ENCODE measurements around the gene YARS2.
"Not testable (repeated sequence)": the region's sequence is repeated elsewhere in the genome, so short reads cannot be mapped to it uniquely, and the experiment has no call there.

Gene YARS2

GRCh38 chr12:32743264-32743663 lies 12.4 kb downstream of the YARS2 start:
- DNase-seq: no peak

GRCh38 chr12:32742133-32742532 lies 13.6 kb downstream of the YARS2 start:
- DNase-seq: no peak

GRCh38 chr12:32739279-32739678 lies 16.4 kb downstream of the YARS2 start:
- DNase-seq: no peak

GRCh38 chr12:32737715-32738114 lies 18.0 kb downstream of the YARS2 start:
- no peak for DNase-seq

GRCh38 chr12:32736445-32736844 lies 19.3 kb downstream of the YARS2 start:
- no peak for DNase-seq

GRCh38 chr12:32734952-32735351 lies 20.7 kb downstream of the YARS2 start:
- DNase-seq: no peak

GRCh38 chr12:32727237-32727636 lies 28.5 kb downstream of the YARS2 start:
- DNase-seq: no peak

GRCh38 chr12:32726286-32726685 lies 29.4 kb downstream of the YARS2 start:
- no peak for DNase-seq

GRCh38 chr12:32725308-32725707 lies 30.4 kb downstream of the YARS2 start:
- not testable (repeated sequence) for DNase-seq

GRCh38 chr12:32718926-32719325 lies 36.8 kb downstream of the YARS2 start:
- no peak for DNase-seq

GRCh38 chr12:32714772-32715171 lies 40.9 kb downstream of the YARS2 start:
- DNase-seq: no peak

- DNase-seq: no peak
These were observed 46.8 kb downstream of the YARS2 start for GRCh38 chr12:32708926-32709325.

- no peak for DNase-seq
These were observed 49.2 kb downstream of the YARS2 start for GRCh38 chr12:32706335-32707024.

GRCh38 chr12:32705783-32706182 lies 49.9 kb downstream of the YARS2 start:
- DNase-seq: no peak

GRCh38 chr12:32702946-32703345 lies 52.8 kb downstream of the YARS2 start:
- no peak for DNase-seq

- no peak for DNase-seq
These were observed 53.2 kb downstream of the YARS2 start for GRCh38 chr12:32702473-32702872.

GRCh38 chr12:32699437-32699836 lies 56.3 kb downstream of the YARS2 start:
- not testable (repeated sequence) for DNase-seq

GRCh38 chr12:32698285-32698684 lies 57.4 kb downstream of the YARS2 start:
- no peak for DNase-seq

- no peak for DNase-seq
These were observed 58.3 kb downstream of the YARS2 start for GRCh38 chr12:32697445-32697844.
